ENCODE results near the gene CEP68.

DNA sequence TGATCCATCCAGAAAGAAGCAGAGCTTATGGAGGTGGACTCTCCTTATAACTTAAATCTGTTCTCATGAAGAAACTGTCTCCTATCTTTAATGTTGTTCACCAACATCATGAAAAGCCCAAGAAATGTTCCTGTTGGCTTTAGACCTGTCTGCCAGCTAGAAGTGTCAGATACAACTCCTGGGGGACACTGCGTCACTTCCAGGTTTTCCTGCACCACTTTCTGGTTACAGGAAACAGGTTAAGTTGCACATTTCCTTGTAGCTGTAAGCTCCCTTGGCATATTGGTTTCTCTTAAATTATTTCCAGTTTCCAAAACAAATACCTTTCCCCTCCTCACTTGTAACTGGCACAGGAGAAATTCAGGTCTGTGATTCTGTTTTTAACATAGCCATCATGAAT is 2.9 kb downstream of the CEP68 start:
- TF ChIP-seq CTCF (IDR thresholded peaks at IDR 0.05) (no peak), POLR2A (IDR thresholded peaks at IDR 0.05) (no peak)
